K562 (cell line): ENCODE results near the gene SLC19A1.

Experiments used
- CHCHD3 ChIP-seq: fragments of 250-450 bp; sonication (Bioruptor Pico); IDR thresholded peaks from 2 replicates; pipeline ENCODE4 v2.1.2; 2022; ENCODE audit warnings: mild to moderate bottlenecking
- CTCF ChIP-seq, 3 experiments: IDR thresholded peaks in 2 of 3; conservative IDR thresholded peaks in 1 of 3; 2 replicates each; pipeline ENCODE4 v1.5.1; 2011 to 2012; ENCODE audit warnings: low read length in 3 of 3, mild to moderate bottlenecking in 3 of 3, control low read depth in 2 of 3, improper control_type of control experiment in 1 of 3, inconsistent platforms in 1 of 3, low read depth in 1 of 3, mixed read lengths in 1 of 3, moderate library complexity in 1 of 3; ENCODE audit not compliant: insufficient read depth in 2 of 3
- NONO ChIP-seq, 2 experiments: fragments of 200-400 bp in 1 of 2; fragments of 450-650 bp in 1 of 2; formaldehyde crosslinking in 1 of 2; IDR thresholded peaks; 2 replicates each; pipeline ENCODE4 v1.6.1; 2017; ENCODE audit warnings: low read depth in 2 of 2, mild to moderate bottlenecking in 2 of 2, moderate library complexity in 2 of 2, low read length in 1 of 2
- NR2C1 ChIP-seq, 2 experiments: fragments of 450-650 bp; IDR thresholded peaks; 2 replicates each; pipeline ENCODE4 v1.6.1; 2017; ENCODE audit warnings: mild to moderate bottlenecking in 2 of 2, antibody characterized with exemption in 1 of 2, inconsistent platforms in 1 of 2, missing compliant biosample characterization in 1 of 2, missing genetic modification characterization in 1 of 2
- PHB2 ChIP-seq: fragments of 450-650 bp; IDR thresholded peaks from 2 replicates; pipeline ENCODE4 v1.6.1; 2017; ENCODE audit warnings: low read depth
- PKNOX1 ChIP-seq: fragments of 450-650 bp; IDR thresholded peaks from 2 replicates; pipeline ENCODE4 v1.6.1; 2016
- POLR2A ChIP-seq: fragments of 450-650 bp; conservative IDR thresholded peaks from 2 replicates; pipeline ENCODE4 v1.6.1; 2016
- SETDB1 ChIP-seq: IDR thresholded peaks from one replicate; pipeline ENCODE4 v1.6.1; 2012; ENCODE audit warnings: low read length, control low read depth, inconsistent platforms
- TOE1 ChIP-seq, 2 experiments: fragments of 450-650 bp in 1 of 2; sonication (generic) in 1 of 2; formaldehyde crosslinking in 1 of 2; IDR thresholded peaks; 2 replicates each; pipeline versions ENCODE4 v1.7.1 to v1.8.0; 2016 to 2022; ENCODE audit warnings: borderline replicate concordance in 2 of 2, mild to moderate bottlenecking in 2 of 2, antibody characterized with exemption in 1 of 2, inconsistent platforms in 1 of 2, low read depth in 1 of 2, missing genetic modification reagents in 1 of 2, moderate library complexity in 1 of 2

GRCh38 chr21:45468051-45468970 is 73.9 kb downstream of the SLC19A1 start:
- TF ChIP-seq NONO (IDR thresholded peaks at IDR 0.05; ENCODE audit: low read depth in 2 of 2, low read length in 1 of 2) (no peak), PHB2 (no peak), SETDB1 (no peak), CTCF (IDR thresholded peaks at IDR 0.05 in 2 of 3, conservative IDR thresholded peaks at IDR 0.05 in 1 of 3; ENCODE audit: insufficient read depth in 2 of 3, low read depth in 1 of 3, low read length in 3 of 3) (no peak), CHCHD3 (CRISPR knock-in tag) (no peak), POLR2A (no peak), PKNOX1 (no peak), TOE1 (IDR thresholded peaks at IDR 0.05; ENCODE audit: borderline replicate concordance) (no peak), TOE1 (CRISPR knock-in tag; IDR thresholded peaks at IDR 0.05; ENCODE audit: borderline replicate concordance, low read depth) (no peak), NR2C1 (IDR thresholded peaks at IDR 0.05) (no peak), NR2C1 (tag; IDR thresholded peaks at IDR 0.05) (no peak)
